Measurements from ENCODE around the gene LASP1.

DNA sequence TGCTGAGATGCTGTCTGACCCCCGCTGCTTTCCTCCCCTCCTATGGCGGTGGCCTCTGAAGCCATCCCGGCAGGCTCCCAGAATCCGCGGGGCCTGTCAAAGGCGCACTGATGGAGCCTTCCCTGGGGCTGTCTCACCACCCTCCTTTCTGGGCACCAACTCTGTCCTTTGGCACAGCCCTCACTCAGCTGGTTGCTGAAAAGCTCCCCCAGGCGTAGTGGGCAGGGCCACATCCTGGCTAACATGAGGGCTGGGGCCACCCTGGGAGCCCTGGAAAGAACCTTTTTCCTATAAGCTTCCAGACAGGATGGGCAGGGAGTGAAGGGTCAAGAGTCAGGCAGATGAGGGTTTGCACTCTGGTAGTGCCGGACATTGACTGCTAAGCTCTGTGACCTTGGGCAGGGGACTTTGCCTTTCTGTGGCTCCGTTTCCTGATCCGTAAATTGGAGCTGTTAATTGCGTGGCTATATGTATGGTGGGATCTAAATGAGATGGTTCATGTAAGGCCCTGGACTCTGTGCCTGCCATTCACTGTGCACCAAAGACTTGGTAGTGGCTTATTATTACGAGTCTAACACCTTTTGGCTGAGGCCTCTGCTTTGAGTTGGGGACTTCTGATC, 27.9 kb downstream of the LASP1 start:
- TF ChIP-seq CTCF (IDR thresholded peaks at IDR 0.05), result no peak
- TF ChIP-seq POLR2A (IDR thresholded peaks at IDR 0.05), result no peak
